ENCODE measurements around the gene CLIP1. TPM values are rescaled to one million over a fixed set of nuclear protein-coding genes. Genes with fewer than 3 reads are reported as not detected.

CLIP1 gene
- polyA plus RNA-seq, 3 donors from 2014 or later, result 1.4 to 30.6 (median 9.5) TPM

Other genes with a start within 250 kb of the CLIP1 start
- not detected for gene IL31, start 248.4 kb downstream of the CLIP1 start, polyA plus RNA-seq
- 1 to 10 TPM in 2 of 3 donors, under 1 TPM in 1; 0.52 to 6.2 (median 3.2) TPM for gene LRRC43, start 239.5 kb downstream of the CLIP1 start, polyA plus RNA-seq
- gene B3GNT4, start 219.0 kb downstream of the CLIP1 start, polyA plus RNA-seq, result under 1 TPM in 1 of 3 donors, not detected in 2; 0.82 TPM
- gene DIABLO, start 196.6 kb downstream of the CLIP1 start, polyA plus RNA-seq, result 10 to 100 TPM; 68.0 to 99.2 (median 76.4) TPM
- 10 to 100 TPM; 17.6 to 37.0 (median 32.7) TPM for gene VPS33A, start 156.2 kb downstream of the CLIP1 start, polyA plus RNA-seq
- 10 to 100 TPM in 1 of 3 donors, 1 to 10 TPM in 2; 2.4 to 13.2 (median 5.6) TPM for gene ZCCHC8, start 78.3 kb upstream of the CLIP1 start, polyA plus RNA-seq
- 10 to 100 TPM; 13.0 to 50.7 (median 14.1) TPM for gene RSRC2, start 104.3 kb upstream of the CLIP1 start, polyA plus RNA-seq
- 1 to 10 TPM; 1.1 to 3.3 (median 1.4) TPM for gene KNTC1, start 104.6 kb upstream of the CLIP1 start, polyA plus RNA-seq